WERI-Rb-1 (cell line): ENCODE measurements around the gene ITPR2.

Experiments used
- DNase-seq: peaks from one replicate; pipeline ENCODE4 v3.0.0-alpha.2; 2020
- H3K27ac ChIP-seq: fragments of 250-450 bp; sonication (Bioruptor Pico); 2 replicates; pipeline ENCODE4 v1.5.1; 2020; ENCODE audit warnings: mild to moderate bottlenecking, moderate library complexity
- H3K27me3 ChIP-seq: fragments of 250-450 bp; sonication (Bioruptor Pico); 2 replicates; pipeline ENCODE4 v1.5.1; 2021; ENCODE audit warnings: mild to moderate bottlenecking, low read depth, moderate library complexity; ENCODE audit not compliant: insufficient read depth, severe bottlenecking
- H3K36me3 ChIP-seq: fragments of 250-450 bp; sonication (Bioruptor Pico); 2 replicates; pipeline ENCODE4 v1.5.1; 2020; ENCODE audit warnings: mild to moderate bottlenecking, moderate library complexity
- H3K4me3 ChIP-seq: 2 replicates; pipeline ENCODE4 v1.5.1; 2011; ENCODE audit warnings: low read depth, mild to moderate bottlenecking, control low read depth, low read length
- H3K9me3 ChIP-seq: fragments of 250-450 bp; sonication (Bioruptor Pico); 2 replicates; pipeline ENCODE4 v1.5.1; 2021; ENCODE audit warnings: mild to moderate bottlenecking, moderate library complexity; ENCODE audit not compliant: severe bottlenecking
- CTCF ChIP-seq: IDR thresholded peaks from 2 replicates; pipeline ENCODE4 v1.5.1; 2011; ENCODE audit warnings: low read depth, mild to moderate bottlenecking, control low read depth, inconsistent platforms, low read length

ITPR2 gene

GRCh38 chr12:26871985-26872384 is 39.0 kb upstream of the ITPR2 start:
- Histone ChIP-seq H3K27ac (no peak overlapping the region), H3K27me3 (no peaks in the 10 kb centered on the region), H3K36me3 (no peaks in the 10 kb centered on the region), H3K4me3 (no peak overlapping the region), H3K9me3 (no peaks in the 10 kb centered on the region)
- TF ChIP-seq CTCF: no peak
- no peak for DNase-seq

- no peak for TF ChIP-seq CTCF
- no peaks in the 10 kb centered on the region for H3K27me3 ChIP-seq
- H3K4me3 ChIP-seq: no peak overlapping the region
- H3K27ac ChIP-seq: no peak overlapping the region
- no peaks in the 10 kb centered on the region for H3K9me3 ChIP-seq
- H3K36me3 ChIP-seq: no peaks in the 10 kb centered on the region
- no peak for DNase-seq
Measured at GRCh38 chr12:26870491-26871419, 37.8 kb upstream of the ITPR2 start.

GRCh38 chr12:26869908-26870459 is 37.0 kb upstream of the ITPR2 start:
- Histone ChIP-seq H3K27me3 (no peaks in the 10 kb centered on the region), H3K36me3 (no peaks in the 10 kb centered on the region), H3K9me3 (no peaks in the 10 kb centered on the region), H3K27ac (no peak overlapping the region), H3K4me3 (no peak overlapping the region)
- DNase-seq: no peak
- no peak for TF ChIP-seq CTCF

- H3K36me3 ChIP-seq: no peaks in the 10 kb centered on the region
- DNase-seq: no peak
- TF ChIP-seq CTCF: no peak
- H3K4me3 ChIP-seq: no peak overlapping the region
- no peak overlapping the region for H3K27ac ChIP-seq
- H3K27me3 ChIP-seq: no peaks in the 10 kb centered on the region
- no peaks in the 10 kb centered on the region for H3K9me3 ChIP-seq
Measured at GRCh38 chr12:26869104-26869494, 36.1 kb upstream of the ITPR2 start.

GRCh38 chr12:26868447-26869103 is 35.6 kb upstream of the ITPR2 start:
- no peaks in the 10 kb centered on the region for H3K27me3 ChIP-seq
- no peak overlapping the region for H3K27ac ChIP-seq
- no peak for TF ChIP-seq CTCF
- H3K9me3 ChIP-seq: no peaks in the 10 kb centered on the region
- DNase-seq: no peak
- H3K36me3 ChIP-seq: no peaks in the 10 kb centered on the region
- H3K4me3 ChIP-seq: no peak overlapping the region
